TTC549 (cell line): ENCODE results near the gene ABCG8.

ENCODE experiments used
- FAIRE-seq: peaks from 2 replicates; lab custom pipeline; 2012; peaks lifted over from hg19 to GRCh38; lab: Jason Lieb, UNC

Gene ABCG8

DNA sequence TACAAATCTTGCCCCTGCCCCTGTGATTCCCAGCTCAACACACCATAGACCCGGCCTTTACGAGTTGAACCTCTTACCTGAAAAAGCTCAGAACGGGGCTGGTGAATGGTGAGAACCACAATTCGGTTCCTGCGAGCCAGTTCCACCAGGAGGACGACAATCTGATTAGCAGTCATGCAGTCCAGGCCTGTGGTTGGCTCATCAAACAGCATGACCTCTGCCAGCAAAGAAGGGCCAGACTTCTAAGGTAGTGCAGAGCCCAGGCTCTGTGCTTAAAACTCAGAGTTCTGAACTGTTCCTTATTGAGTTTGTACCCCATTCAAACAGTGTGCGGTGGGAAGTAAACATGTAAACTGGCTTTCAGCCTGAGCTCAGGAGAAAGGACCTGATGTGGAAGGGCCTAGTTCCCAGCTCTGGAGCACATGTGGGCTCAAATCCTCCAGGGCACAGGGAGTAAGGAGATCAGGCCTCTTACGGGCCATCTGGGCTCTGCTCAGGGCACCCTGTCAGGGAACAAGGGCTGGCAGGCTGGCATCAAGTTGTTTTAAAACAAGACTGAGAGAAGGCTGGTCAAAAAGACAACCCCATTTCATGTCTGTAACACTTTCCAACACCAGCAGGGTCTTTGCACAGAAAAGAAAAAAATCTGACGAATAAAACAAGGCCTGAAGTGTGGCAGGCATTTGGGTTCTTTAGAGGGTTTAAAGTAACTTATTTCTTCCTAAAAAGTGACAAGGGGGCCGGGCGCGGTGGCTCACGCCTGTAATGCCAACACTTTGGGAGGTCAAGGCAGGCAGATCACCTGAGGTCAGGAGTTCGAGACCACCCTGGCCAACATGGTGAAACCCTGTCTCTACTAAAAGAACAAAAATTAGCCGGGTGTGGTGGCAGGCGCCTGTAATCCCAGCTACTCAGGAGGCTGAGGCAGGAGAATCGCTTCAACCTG lies 12.2 kb upstream of the ABCG8 start:
- FAIRE-seq = no peak

GRCh38 chr2:43831543-43832294 lies 7.1 kb upstream of the ABCG8 start:
- no peak for FAIRE-seq

- no peak for FAIRE-seq
These were observed 6.3 kb upstream of the ABCG8 start for GRCh38 chr2:43832457-43832856.

DNA sequence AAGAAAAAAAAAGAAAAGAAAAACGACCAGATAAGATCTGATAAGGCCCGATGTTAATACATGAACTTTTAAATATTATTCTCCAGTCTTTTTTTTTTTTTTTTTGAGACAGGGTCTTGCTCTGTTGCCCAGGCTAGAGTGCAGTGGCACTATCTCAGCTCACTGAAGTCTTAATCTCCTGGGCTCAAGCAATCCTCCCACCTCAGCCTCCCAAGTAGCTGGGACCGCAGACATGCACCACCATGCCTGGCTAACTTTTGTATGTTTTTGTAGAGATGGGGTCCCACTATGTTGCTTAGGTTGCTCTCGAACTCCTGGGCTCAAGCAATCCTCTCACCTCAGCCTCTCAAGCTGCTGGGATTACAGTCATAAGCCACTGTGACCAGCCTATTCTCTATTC lies 1.7 kb upstream of the ABCG8 start:
- no peak for FAIRE-seq

DNA sequence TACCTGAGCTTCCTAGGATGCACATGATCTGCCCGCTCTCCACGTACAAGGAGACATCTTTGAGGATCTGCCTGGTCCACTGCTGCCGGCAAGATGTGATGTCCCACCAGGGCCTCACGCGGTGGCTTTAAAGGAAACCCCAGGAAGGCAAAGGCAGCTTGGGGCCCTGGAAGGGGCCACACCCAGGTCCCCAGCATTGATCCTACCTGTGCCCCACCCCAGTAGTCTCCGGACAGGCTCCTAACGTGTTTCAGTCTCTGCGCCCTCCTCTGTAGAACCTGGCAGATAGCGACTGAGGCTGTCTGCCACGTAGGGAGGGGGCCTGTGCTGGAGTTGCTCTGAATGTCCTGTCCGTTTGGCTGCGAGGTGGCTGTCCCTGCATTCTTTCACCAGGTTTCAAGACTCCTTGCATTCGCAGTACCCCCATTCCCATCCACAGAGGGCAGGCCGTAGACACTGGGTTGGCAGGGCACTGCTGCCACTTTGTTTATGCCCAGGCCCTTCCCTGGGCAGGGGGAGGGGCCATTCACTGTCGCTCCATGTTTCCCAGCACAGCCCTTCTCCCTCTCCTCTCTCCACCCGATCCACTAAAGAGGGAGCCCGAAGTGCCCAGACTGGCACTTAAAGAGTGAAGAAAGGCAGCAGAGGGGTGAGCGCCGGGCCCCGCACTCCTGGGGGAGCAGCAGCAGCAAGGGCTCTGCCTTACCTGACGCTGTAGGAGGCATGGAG lies 776 bp upstream of the ABCG8 start:
- no peak for FAIRE-seq

DNA sequence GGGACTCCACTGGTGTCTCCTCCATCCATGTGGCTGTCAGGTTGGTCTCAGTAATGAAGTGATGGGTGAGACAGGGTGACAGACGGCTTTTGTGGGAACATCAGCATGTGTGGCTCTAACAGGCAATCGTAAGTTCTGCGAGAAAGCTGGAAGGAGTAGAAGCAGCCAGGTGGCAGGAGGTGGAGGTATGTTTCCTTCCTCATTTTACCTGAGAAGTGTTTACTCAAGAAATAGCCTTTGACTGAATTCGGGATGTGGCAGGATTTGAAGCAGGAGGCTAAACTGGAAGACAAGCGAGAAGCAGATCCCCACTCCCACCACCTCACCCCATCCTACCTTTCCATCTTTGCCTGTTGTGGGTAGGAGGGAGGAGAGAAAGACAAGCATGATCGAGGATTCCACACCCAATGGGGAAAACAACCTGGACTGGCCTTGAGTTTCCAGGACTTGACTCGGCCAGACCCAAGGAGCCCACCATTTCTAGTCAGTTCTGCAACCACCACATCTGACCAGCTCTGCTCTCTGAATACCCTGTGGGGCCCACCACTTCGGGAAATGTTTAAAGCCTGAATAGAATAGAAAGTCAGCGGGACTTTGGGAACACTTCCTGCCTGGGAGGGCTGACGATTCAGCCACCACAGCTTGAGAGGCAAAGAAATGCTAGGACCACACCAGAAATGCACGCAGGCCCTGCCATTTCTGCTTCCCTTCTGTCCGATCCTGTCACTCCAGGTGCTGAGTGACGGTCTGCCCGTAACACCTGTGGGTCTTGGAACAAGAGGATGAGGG lies 1.2 kb downstream of the ABCG8 start:
- no peak for FAIRE-seq

- no peak for FAIRE-seq
These were observed 2.2 kb downstream of the ABCG8 start for GRCh38 chr2:43840965-43841364.

GRCh38 chr2:43841949-43842865 lies 3.4 kb downstream of the ABCG8 start:
- FAIRE-seq = no peak

DNA sequence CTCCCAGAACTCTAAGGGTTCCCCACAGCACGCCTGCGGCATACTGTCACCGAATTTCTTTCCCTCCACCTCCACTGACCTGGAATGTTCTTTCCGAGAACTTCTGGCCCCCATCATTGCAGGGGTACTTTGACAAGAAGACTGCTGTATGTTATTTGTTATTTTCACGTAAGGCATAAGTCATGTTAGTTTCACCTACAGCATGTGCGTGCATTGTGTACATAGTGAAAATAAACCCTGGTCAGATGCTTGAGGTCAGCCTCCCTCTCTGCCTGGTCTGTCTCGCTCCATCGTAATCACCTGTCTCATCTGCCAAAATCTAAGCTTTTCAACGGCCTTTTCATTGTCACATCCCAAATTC lies 4.1 kb downstream of the ABCG8 start:
- no peak for FAIRE-seq

DNA sequence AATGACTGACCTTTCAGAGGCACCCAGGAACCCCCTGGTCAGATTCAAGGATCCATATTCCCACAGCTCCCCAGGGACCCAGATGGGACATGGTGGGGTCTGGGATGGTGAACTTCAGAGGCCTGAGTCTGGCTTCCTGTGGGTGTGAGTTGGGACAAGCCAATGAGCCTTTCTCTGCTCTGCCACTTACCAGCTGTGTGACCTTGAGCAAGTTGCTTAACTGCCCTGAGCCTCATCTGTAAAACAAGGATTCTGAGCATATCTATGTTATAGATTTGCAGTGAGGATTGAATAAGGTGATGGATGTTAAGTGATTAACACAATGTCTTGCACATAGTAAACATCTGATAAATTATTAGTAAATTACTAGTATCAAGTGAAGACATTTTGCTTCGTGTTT lies 6.4 kb downstream of the ABCG8 start:
- FAIRE-seq = no peak

- FAIRE-seq = no peak
These were observed 7.5 kb downstream of the ABCG8 start for GRCh38 chr2:43846140-43846793.

DNA sequence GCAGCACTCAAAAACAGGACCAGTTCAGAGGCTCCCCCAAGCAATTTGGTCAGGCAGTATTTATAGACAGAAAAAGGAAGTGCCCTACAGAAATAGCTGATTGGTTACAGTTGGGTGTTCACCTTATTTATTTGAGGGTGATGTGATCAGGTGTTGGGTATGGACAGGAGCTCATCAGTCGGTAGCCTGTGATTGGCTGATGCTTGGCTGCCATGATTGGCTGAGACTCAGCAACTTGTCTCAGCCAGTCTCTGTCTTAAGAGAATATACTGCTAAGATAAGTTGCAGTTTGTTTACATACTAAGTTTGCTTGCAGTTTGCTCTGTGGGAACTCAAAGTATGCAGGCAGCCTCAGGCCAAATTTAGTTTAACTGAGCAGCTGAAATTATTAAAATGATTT lies 9.4 kb downstream of the ABCG8 start:
- no peak for FAIRE-seq

- no peak for FAIRE-seq
These were observed 12.5 kb downstream of the ABCG8 start for GRCh38 chr2:43851011-43851980.

DNA sequence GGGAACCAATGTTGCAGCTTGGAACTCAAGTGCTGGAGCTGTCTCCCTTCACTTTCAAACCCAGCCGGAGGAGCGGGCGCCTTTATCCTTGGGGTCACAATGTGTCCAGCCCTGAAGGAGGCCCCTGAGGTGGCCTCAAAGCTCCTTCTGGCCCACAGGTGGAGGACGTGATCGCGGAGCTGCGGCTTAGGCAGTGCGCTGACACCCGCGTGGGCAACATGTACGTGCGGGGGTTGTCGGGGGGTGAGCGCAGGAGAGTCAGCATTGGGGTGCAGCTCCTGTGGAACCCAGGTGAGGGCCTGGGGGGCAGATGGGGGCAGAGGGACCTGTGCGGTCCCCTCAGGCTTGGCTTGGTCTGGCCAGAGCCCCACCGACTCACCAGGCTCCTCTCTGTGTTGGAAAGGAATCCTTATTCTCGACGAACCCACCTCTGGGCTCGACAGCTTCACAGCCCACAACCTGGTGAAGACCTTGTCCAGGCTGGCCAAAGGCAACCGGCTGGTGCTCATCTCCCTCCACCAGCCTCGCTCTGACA lies 13.5 kb downstream of the ABCG8 start:
- no peak for FAIRE-seq

DNA sequence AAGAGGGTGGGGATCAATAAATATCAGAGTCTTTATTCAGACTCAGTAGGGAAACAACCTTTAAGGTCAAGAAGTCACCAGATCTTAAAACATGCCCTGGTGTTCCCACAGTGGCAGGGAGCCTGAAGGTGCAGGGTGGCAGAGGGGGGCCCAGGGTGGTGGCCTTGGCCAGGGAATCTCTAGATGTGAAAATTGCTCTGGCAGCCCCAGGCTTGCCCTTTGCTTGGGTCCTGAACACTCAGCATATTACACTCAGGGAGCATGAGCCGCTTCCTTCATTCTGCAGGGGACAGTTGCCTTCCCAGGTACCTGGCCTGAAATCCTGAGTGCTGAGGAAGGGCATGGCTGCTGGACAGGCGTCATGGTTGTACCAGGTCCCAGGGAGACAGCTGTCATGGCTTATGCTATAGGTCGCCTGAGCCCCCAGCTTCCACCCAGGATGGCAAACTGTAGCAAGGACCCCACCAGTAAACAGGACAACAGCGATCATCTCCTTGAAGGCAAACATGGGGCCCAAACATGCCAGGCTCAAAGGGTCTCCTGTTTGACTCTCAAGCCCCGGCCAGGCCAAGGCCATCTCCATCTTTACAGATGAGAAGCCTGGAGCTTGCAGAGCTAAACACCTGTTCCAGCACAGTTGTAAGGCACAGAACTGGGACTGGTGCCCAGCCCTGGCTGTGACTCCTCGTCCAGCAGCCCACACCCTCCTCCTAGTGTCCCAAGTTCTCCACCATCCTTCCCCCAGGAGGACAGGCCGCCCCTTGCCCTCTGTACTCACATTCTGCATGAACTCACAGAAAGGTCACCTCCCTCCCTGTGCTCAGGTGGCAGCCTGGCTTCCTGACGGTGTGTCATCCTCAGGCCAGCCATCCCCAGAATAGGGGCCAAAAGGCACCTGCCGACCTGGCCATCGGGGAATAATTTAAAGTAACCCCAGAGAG lies 14.6 kb downstream of the ABCG8 start:
- no peak for FAIRE-seq

DNA sequence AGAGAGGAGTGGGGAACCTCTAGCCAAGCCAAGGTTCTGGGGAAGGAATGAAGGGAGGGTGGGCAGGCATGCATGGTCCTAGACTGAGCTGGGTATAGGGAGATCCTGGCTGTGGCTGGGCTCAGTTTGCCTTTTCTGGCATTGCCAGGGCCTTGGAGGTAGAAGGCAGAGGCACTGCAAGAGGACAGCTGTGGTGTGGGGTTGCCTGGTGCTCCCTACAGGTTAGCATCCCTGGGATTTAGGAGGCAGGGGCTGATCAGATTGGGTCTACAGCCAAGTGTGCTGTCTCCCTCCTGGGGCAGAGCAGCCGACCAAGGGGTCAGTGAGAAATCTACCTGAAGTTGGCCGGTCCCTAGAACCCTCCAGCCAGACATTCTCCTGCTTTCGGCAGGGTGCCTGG lies 15.9 kb downstream of the ABCG8 start:
- no peak for FAIRE-seq

DNA sequence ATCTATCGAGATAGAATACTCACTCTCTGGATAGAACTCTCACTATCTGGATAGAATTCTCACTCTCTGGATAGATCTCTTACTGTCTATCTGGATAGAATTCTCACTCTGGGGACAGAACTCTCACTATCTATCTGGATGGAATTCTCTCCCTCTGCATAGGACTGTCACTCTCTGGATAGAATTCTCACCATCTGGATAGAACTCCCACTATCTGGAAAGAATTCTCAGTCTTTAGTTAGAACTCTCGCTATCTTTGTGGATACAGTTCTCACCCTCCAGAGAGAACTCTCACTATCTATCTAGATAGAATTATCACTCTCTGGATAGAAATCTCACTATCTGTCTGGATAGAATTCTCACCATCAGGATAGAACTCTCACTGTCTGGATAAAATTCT lies 16.5 kb downstream of the ABCG8 start:
- no peak for FAIRE-seq

GRCh38 chr2:43872151-43872550 lies 33.4 kb downstream of the ABCG8 start:
- FAIRE-seq = no peak
